Uterus (tissue), 2 donors: Measurements from ENCODE around the gene MAP3K6.

Experiments
- CTCF ChIP-seq, 4 experiments: fragments of 200-600 bp in 2 of 4; fragments of 450-650 bp in 2 of 4; sonication (generic) in 2 of 4; IDR thresholded peaks; one replicate each; pipeline ENCODE4 v1.5.1; 2016 to 2019; ENCODE audit warnings: antibody characterized with exemption in 4 of 4, mild to moderate bottlenecking in 2 of 4, moderate library complexity in 1 of 4
- POLR2A ChIP-seq, 2 donors: fragments of 450-650 bp; IDR thresholded peaks; one replicate each; pipeline ENCODE4 v1.6.1; 2016; ENCODE audit warnings: antibody characterized with exemption in 2 of 2, mild to moderate bottlenecking in 1 of 2, moderate library complexity in 1 of 2

- TF ChIP-seq CTCF (IDR thresholded peaks at IDR 0.05) = no peak
- TF ChIP-seq POLR2A (IDR thresholded peaks at IDR 0.05) = no peak
These were observed 27.5 kb downstream of the MAP3K6 start for GRCh38 chr1:27339213-27339612.
